Renal pelvis (tissue), 3 donors: ENCODE data around the gene FAM20B. TPM values are rescaled to one million over a fixed set of nuclear protein-coding genes. Genes with fewer than 3 reads are reported as not detected.

ENCODE experiments used
- polyA plus RNA-seq, 3 donors: library from polyadenylated mRNA; unstranded; fragments of 120-200 nt; gene quantifications; one replicate each; pipeline ENCODE4 v1.2.1, GENCODE V29; 2013; ENCODE audit not compliant: insufficient read length in 3 of 3

Gene FAM20B
- polyA plus RNA-seq, 3 donors, result 36.9 to 42.5 (median 40.1) TPM

Other genes starting within 250 kb of the FAM20B start
- 1 to 10 TPM; 2.7 to 6.2 (median 4.2) TPM for gene ANGPTL1, start 154.8 kb upstream of the FAM20B start, polyA plus RNA-seq
- gene TOR3A, start 56.2 kb downstream of the FAM20B start, polyA plus RNA-seq, result 10 to 100 TPM; 21.9 to 26.3 (median 24.2) TPM
- gene ABL2, start 203.8 kb downstream of the FAM20B start, polyA plus RNA-seq, result 10 to 100 TPM in 2 of 3 donors, 1 to 10 TPM in 1; 8.3 to 13.0 (median 12.6) TPM